Fibroblast of the aortic adventitia (primary cell): ENCODE measurements around the gene DUSP7. TPM values are rescaled to one million over a fixed set of nuclear protein-coding genes. Genes with fewer than 3 reads are reported as not detected.

Source experiments
- DNase-seq: peaks from one replicate; pipeline ENCODE4 v3.0.0-alpha.2; 2010; ENCODE audit warnings: low read depth
- H3K4me3 ChIP-seq: 2 replicates; pipeline ENCODE4 v1.5.1; 2011; ENCODE audit warnings: low read depth, mild to moderate bottlenecking, control low read depth, low read length, moderate library complexity
- total RNA-seq: library from RNA; depleted of rRNA; stranded (reverse); fragments of >200 nt; gene quantifications from 2 replicates; pipeline ENCODE4 v1.2.3, GENCODE V29; 2012; ENCODE audit warnings: low replicate concordance
- TF ChIP-seq, protein P1 (sequence below): IDR thresholded peaks from 2 replicates; pipeline ENCODE4 v1.5.1; 2011; ENCODE audit warnings: mild to moderate bottlenecking, low read length, control low read depth, inconsistent platforms; ENCODE audit not compliant: insufficient read depth

The DUSP7 gene
- total RNA-seq, 1 donor = 12.8 TPM

DNA sequence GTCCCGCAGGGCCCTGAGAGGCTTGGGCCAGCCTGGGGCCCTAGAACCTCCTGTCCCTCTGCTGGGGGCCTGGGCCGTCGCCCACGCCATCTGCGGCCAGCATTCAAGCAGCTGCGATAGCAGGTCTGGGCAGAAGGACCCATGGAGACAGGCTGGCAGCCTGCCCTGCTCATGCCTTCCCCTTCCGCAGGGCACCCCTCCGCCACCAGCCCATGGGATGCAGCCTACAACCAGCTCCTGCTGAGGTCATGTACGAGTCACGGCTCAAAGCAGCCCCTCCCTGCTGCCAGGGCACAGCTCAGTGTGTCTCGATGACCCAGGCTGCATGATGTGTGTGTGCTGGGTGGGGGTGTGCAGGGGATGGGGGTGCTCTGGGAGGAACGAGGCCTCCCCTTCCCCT is 27.8 kb downstream of the DUSP7 start:
- DNase-seq = no peak
- TF ChIP-seq, protein P1, sequence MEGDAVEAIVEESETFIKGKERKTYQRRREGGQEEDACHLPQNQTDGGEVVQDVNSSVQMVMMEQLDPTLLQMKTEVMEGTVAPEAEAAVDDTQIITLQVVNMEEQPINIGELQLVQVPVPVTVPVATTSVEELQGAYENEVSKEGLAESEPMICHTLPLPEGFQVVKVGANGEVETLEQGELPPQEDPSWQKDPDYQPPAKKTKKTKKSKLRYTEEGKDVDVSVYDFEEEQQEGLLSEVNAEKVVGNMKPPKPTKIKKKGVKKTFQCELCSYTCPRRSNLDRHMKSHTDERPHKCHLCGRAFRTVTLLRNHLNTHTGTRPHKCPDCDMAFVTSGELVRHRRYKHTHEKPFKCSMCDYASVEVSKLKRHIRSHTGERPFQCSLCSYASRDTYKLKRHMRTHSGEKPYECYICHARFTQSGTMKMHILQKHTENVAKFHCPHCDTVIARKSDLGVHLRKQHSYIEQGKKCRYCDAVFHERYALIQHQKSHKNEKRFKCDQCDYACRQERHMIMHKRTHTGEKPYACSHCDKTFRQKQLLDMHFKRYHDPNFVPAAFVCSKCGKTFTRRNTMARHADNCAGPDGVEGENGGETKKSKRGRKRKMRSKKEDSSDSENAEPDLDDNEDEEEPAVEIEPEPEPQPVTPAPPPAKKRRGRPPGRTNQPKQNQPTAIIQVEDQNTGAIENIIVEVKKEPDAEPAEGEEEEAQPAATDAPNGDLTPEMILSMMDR = no peak
- H3K4me3 ChIP-seq = no peak overlapping the region

DNA sequence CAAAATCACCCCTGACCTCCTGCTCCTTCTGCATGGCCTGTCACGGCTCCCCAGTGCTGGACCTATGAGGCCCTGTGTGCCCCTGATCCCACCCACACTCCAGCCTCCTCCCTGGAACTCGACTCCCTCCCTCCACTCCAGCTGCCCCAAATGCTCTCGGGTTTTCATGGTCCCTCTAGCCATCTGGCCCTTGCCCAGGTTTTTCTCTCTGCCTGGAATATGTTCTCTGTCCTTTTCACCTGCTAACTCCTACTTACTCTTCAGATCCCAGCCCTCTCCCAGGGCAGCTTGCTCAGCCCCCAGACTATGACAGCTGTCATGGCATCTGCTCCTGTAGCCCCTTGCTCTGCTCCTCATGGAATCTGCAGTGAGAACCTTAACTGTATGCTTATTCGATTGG is 30.3 kb downstream of the DUSP7 start:
- no peak overlapping the region for H3K4me3 ChIP-seq
- TF ChIP-seq, protein P1 = no peak
- DNase-seq = no peak

DNA sequence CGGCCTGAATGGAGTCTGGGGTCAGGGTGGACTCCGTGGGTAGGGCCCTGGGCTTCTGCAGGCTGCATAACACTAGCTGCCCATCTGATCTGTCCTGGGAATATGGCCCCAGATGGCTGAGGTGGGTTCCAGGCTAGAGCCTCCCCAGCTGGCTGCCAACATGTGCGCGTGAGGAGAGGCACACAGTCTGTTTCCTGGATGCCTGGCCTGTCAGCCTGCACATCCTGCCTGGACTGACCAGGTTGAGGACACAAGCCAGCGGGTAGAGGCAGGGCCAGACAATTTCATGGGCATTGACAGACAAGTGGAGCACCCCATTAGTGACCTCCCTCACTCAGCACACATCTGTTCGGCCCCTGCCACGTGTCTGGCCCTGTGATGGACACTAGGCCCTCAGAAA is 30.9 kb downstream of the DUSP7 start:
- TF ChIP-seq, protein P1 = no peak
- no peak overlapping the region for H3K4me3 ChIP-seq
- no peak for DNase-seq

DNA sequence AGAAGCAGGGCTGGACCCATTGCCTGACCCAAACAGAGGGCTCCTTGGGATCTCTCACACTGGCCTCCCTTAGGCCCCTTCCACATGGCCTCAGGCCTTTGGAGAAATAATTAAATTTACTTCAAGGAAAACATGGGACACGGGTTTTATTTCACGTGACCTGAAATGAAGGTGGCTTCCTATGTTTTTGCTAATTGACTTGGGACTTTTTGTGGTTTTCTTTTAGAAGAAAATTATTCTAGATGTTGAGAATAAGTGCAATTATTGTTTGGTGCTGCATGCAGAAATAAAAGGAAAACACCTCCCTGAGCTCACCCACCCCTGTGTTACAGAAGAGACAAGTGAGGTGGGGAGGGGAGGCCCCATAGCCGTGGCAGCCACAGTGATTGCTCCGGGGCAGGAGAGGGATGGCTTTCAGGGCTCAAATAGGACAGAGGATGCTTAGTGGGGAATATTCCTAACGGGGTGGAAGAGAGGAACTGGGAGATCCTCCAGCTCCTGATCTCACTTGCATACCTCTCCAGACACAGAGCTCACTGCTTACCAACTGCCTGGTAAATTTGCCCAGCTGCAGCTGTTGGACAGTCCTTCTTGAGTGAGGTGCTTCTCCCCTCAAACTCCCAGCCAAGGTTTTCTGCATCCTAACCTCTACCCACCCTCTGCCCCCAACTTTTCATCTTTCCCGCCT is 31.5 kb downstream of the DUSP7 start:
- TF ChIP-seq, protein P1 = no peak
- no peak for DNase-seq
- no peak overlapping the region for H3K4me3 ChIP-seq

DNA sequence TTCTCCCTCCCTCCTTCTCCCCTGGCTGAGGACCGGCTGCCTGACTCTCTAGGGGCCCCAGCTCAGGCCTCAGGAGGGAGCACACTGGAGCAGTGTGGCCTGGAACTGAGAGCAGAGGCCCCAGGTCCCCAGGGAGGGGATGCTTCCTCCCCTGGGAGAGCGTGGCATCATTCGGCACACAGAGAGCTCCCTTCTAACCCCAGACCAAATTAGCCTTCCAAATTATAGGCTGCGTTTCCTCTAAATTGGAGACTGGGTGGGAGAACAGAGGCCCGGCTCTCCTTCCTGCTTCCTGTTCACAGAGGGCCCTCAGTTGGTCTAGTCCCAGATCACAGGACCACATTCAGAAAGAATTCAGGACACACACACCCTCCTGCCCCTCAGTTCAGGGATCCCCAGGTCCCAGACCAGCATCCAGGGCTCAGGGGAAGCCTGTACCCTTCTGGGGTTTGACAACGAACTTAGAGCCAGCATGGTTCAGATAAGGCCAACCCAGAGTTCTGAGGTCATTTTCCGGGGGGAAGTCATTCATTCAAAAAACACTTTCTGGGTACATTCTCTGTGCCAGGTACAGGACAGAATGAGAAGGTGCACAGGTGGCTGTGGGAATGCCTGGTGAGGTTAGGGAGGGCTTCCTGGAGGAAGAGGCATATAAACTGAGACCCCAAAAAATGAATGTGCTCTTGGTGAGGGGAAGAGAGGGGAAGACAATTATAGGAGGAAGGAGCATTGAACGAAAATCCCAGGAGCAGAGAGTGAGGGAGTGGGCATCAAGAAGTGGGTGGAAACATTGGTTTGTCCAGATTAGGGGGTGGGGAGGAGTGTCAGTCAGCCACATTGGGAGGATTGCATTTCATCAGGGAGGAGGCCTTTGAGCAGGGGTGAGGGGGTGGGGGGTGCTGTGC is 32.3 kb downstream of the DUSP7 start:
- DNase-seq = no peak

DNA sequence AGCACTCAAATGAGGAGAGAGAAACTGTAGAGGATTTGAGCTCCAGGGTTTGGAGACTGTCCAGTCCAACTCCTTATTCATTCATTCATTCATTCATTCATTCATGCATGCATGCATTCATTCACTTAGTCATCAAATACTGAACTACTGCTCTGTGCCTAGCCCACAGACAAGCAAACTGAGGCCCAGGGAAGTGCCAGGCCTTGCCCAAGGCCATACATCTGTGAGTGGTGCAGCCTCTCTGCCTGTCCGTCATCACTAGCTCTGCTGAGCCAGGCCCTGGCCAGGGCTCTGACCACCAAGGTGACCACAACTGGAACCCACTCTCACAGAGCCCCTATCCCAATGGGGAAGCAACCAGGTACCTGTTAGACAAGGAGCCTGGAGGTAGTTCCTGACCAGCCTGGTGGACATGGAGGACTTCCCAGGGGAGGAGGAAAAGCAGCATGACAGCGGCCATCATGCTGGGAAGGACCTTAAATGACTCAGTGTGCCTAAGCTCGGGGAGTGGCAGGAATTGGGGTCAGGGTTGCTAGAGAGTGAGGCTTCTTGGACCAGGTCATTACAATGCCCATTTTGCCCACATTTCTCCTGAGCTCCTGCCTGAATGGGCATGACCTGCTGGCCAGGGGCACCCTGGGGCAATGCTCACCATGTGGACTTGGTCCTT is 33.1 kb downstream of the DUSP7 start:
- DNase-seq = no peak
- TF ChIP-seq, protein P1 = no peak
- no peak overlapping the region for H3K4me3 ChIP-seq

More for the DNA sequence above, 32.3 kb downstream of the DUSP7 start:
- TF ChIP-seq, protein P1 = no peak
- H3K4me3 ChIP-seq = no peak overlapping the region
